K562 (cell line): ENCODE results near the gene PALS1. TPM values are rescaled to one million over a fixed set of nuclear protein-coding genes. Genes with fewer than 3 reads are reported as not detected.

Source experiments
- ATAC-seq: fragments of 200-7000 bp; cut with Tn5 transposase; 3 replicates; pipeline ENCODE4 v1.9.1; 2020; ENCODE audit warnings: moderate library complexity
- BruUV-seq: library from RNA; stranded (reverse); fragments of 400-500 nt; replicated peaks from 2 replicates; lab custom pipeline; 2021; lab: Mats Ljungman, UMichigan
- CTCF ChIA-PET: fragments of 300-600 bp; formaldehyde crosslinking; extraction: SDS; loops from one replicate; lab custom pipeline; 2021; ENCODE audit warnings: low intra/inter-chr PET ratio; lab: Yijun Ruan, JAX
- POLR2A ChIA-PET: fragments of 300-600, 350-650 bp; sonication (Branson Sonifier 250); formaldehyde crosslinking; extraction: SDS; loops from one replicate; lab custom pipeline; 2021; ENCODE audit warnings: antibody characterized with exemption, inconsistent platforms; lab: Yijun Ruan, JAX
- DNase-seq, 4 experiments: peaks; one replicate each; pipeline versions ENCODE4 v3.0.0 to v3.0.0-alpha.2; 2011 to 2018; ENCODE audit warnings: low spot score in 3 of 4, mixed read lengths in 3 of 4; ENCODE audit errors: extremely low read depth in 1 of 4
- FAIRE-seq: peaks from 2 replicates; lab custom pipeline; 2011; peaks lifted over from hg19 to GRCh38; lab: Jason Lieb, UNC
- H2AFZ ChIP-seq: 2 replicates; pipeline ENCODE4 v1.6.0; 2011; ENCODE audit warnings: low read depth, low read length, control low read depth, inconsistent platforms
- H3K27ac ChIP-seq: fragments of 200-600 bp; 3 replicates; pipeline ENCODE4 v1.8.0; 2011; ENCODE audit warnings: low read depth, mild to moderate bottlenecking, control low read depth, inconsistent platforms, low read length, moderate library complexity, mixed read lengths; ENCODE audit errors: extremely low read depth
- H3K27me3 ChIP-seq, 2 experiments: fragments of 300-600 bp in 1 of 2; 2 replicates in 1 of 2; 3 replicates in 1 of 2; pipeline versions ENCODE4 v1.6.0 to v1.8.0; 2011; ENCODE audit warnings: inconsistent platforms in 2 of 2, low read length in 2 of 2, mild to moderate bottlenecking in 1 of 2, mixed read lengths in 1 of 2, moderate library complexity in 1 of 2; ENCODE audit not compliant: control insufficient read depth in 2 of 2, insufficient read depth in 2 of 2
- H3K36me3 ChIP-seq: fragments of 300-600 bp; 3 replicates; pipeline ENCODE4 v1.8.0; 2011; ENCODE audit warnings: mild to moderate bottlenecking, low read length, inconsistent platforms; ENCODE audit not compliant: control insufficient read depth, insufficient read depth
- H3K4me1 ChIP-seq, 2 experiments: fragments of 200-600 bp in 1 of 2; replicated peaks in 1 of 2; 2 replicates in 1 of 2; 3 replicates in 1 of 2; pipeline versions ENCODE4 v1.5.1 to v1.8.0; 2011; ENCODE audit warnings: inconsistent platforms in 2 of 2, low read length in 2 of 2, mild to moderate bottlenecking in 1 of 2, mixed read lengths in 1 of 2, moderate library complexity in 1 of 2; ENCODE audit not compliant: control insufficient read depth in 2 of 2, insufficient read depth in 2 of 2
- H3K4me2 ChIP-seq: 2 replicates; pipeline ENCODE4 v1.6.1; 2011; ENCODE audit warnings: low read length, control low read depth, inconsistent platforms, mixed read lengths; ENCODE audit not compliant: insufficient read depth
- H3K4me3 ChIP-seq: fragments of 200-600 bp; sonication (generic), shearing (Covaris generic); 2 replicates; pipeline ENCODE4 v1.5.1; 2016; ENCODE audit warnings: control low read depth, inconsistent platforms
- H3K79me2 ChIP-seq: fragments of 200-600 bp; 3 replicates; pipeline ENCODE4 v1.8.0; 2011; ENCODE audit warnings: low read length, inconsistent platforms; ENCODE audit not compliant: control insufficient read depth, insufficient read depth
- H3K9ac ChIP-seq, 2 experiments: 2 replicates each; pipeline versions ENCODE4 v1.6.0 to v1.6.1; 2011; ENCODE audit warnings: low read depth in 2 of 2, low read length in 2 of 2, control low read depth in 1 of 2, inconsistent platforms in 1 of 2, mild to moderate bottlenecking in 1 of 2, mixed read lengths in 1 of 2; ENCODE audit not compliant: insufficient read depth in 1 of 2
- H3K9me1 ChIP-seq: one replicate; pipeline ENCODE4 v1.6.0; 2011; ENCODE audit warnings: inconsistent platforms, mild to moderate bottlenecking, low read length, moderate library complexity; ENCODE audit not compliant: control insufficient read depth, insufficient read depth
- H3K9me3 ChIP-seq: replicated peaks from 2 replicates; pipeline ENCODE4 v1.5.1; 2011; ENCODE audit warnings: low read depth, low read length, inconsistent platforms; ENCODE audit not compliant: control insufficient read depth, insufficient read depth
- H4K20me1 ChIP-seq: replicated peaks from 2 replicates; pipeline ENCODE4 v1.6.1; 2011; ENCODE audit warnings: low read length, inconsistent platforms, mixed read lengths; ENCODE audit not compliant: control insufficient read depth, insufficient read depth
- AFF1 ChIP-seq, 2 experiments: fragments of 450-650 bp; IDR thresholded peaks; 2 replicates each; pipeline ENCODE4 v1.6.1; 2018; ENCODE audit warnings: mild to moderate bottlenecking in 2 of 2, low read depth in 1 of 2; ENCODE audit not compliant: partially characterized antibody in 2 of 2
- ASH1L ChIP-seq: fragments of 450-650 bp; IDR thresholded peaks from 2 replicates; pipeline ENCODE4 v1.6.1; 2018; ENCODE audit warnings: borderline replicate concordance, mild to moderate bottlenecking, low read depth; ENCODE audit not compliant: partially characterized antibody
- CBX1 ChIP-seq: sonication (generic); IDR thresholded peaks from 2 replicates; pipeline ENCODE4 v1.6.1; 2016; ENCODE audit warnings: antibody characterized with exemption, low read depth, mild to moderate bottlenecking
- CREB5 ChIP-seq: fragments of 250-450 bp; sonication (Bioruptor Pico); IDR thresholded peaks from 2 replicates; pipeline ENCODE4 v1.5.0; 2020; ENCODE audit warnings: mild to moderate bottlenecking
- FOXO4 ChIP-seq: fragments of 450-650 bp; formaldehyde crosslinking; IDR thresholded peaks from 2 replicates; pipeline ENCODE4 v1.4.0; 2020; ENCODE audit warnings: mild to moderate bottlenecking, moderate library complexity
- HMG20A ChIP-seq: fragments of 450-650 bp; formaldehyde crosslinking; conservative IDR thresholded peaks from 2 replicates; pipeline ENCODE4 v1.4.0; 2020; ENCODE audit warnings: mild to moderate bottlenecking, mixed read lengths
- HSF4 ChIP-seq: fragments of 250-450 bp; sonication (Bioruptor Pico); IDR thresholded peaks from 2 replicates; pipeline ENCODE4 v2.1.2; 2022; ENCODE audit warnings: mild to moderate bottlenecking, moderate library complexity, borderline replicate concordance
- NFIC ChIP-seq: fragments of 450-650 bp; IDR thresholded peaks from 2 replicates; pipeline ENCODE4 v1.6.1; 2017; ENCODE audit warnings: mild to moderate bottlenecking, inconsistent platforms
- NR2F6 ChIP-seq: fragments of 450-650 bp; formaldehyde crosslinking; IDR thresholded peaks from 2 replicates; pipeline ENCODE4 v1.4.0; 2020; ENCODE audit warnings: mild to moderate bottlenecking
- PCBP2 ChIP-seq: fragments of 200-400 bp; formaldehyde crosslinking; IDR thresholded peaks from 2 replicates; pipeline ENCODE4 v1.6.1; 2018; ENCODE audit warnings: low read length, low read depth, mild to moderate bottlenecking, moderate library complexity; ENCODE audit not compliant: poor library complexity, severe bottlenecking
- ZBTB26 ChIP-seq: fragments of 450-650 bp; formaldehyde crosslinking; IDR thresholded peaks from 2 replicates; pipeline ENCODE4 v1.4.0; 2022; ENCODE audit warnings: missing genetic modification characterization
- WGBS: fragments of 100-300 bp; shearing (Covaris generic); methylation state at CpG from one replicate; pipeline ENCODE4 v1.1.6; 2016; ENCODE audit warnings: low coverage, mixed read lengths; ENCODE audit not compliant: insufficient coverage; ENCODE audit errors: missing lambda C conversion rate; 5-methylcytosine and 5-hydroxymethylcytosine counted together
- in situ Hi-C: fragments of 300-500 bp; cut with MboI; formaldehyde crosslinking; loops from 4 replicates; pipeline ENCODE4 v1.15.0; 2018; ENCODE audit warnings: inconsistent platforms, mixed read lengths
- intact Hi-C: fragments of 100-400 bp; cut with micrococcal nuclease; formaldehyde crosslinking; loops from 2 replicates; pipeline ENCODE4 v1.14.2; 2022
- polyA plus RNA-seq, 8 experiments: library from polyadenylated mRNA; depleted of rRNA in 4 of 8; stranded (reverse) in 5 of 8; unstranded in 3 of 8; fragments of >200 nt; fragmentation: Nextera tagmentation in 2 of 8; fragmentation: Illumina TruSeq in 1 of 8; extraction: Ambion mirVana in 2 of 8; extraction: Trizol in 1 of 8; gene quantifications; 2 replicates each; pipeline versions ENCODE4 v1.2.1 to v1.2.3, GENCODE V29; 2011 to 2014; ENCODE audit warnings: inconsistent platforms in 1 of 8, missing spikeins in 1 of 8
- total RNA-seq, 7 experiments: library from RNA; depleted of rRNA in 6 of 7; stranded (reverse); fragments of >200 nt in 6 of 7; fragmentation: Illumina TruSeq in 2 of 7; extraction: Trizol in 2 of 7; gene quantifications; 2 replicates each; pipeline versions ENCODE4 v1.2.1 to v1.2.3, GENCODE V29; 2011 to 2021; ENCODE audit warnings: low replicate concordance in 1 of 7

Gene PALS1
- total and polyA plus RNA-seq, 9 of the 15 experiments (the other 6 are each of a cell fraction or from before 2014, with no cell fraction given), result 4.1 to 9.9 (median 7.2) TPM

GRCh38 chr14:67267576-67268328, 26.5 kb downstream of the PALS1 start:
- H3K27ac ChIP-seq, result peak overlapping the region; percentile 21; the same call in 1 of the 3 replicates
- peak overlapping the region; percentile 62 for H3K4me2 ChIP-seq
- intact Hi-C loops, result no loop called here
- ATAC-seq (no peak), DNase-seq (no peak), FAIRE-seq (no peak)
- in situ Hi-C loops, result no loop called here
- no peaks in the 10 kb centered on the region for H3K36me3 ChIP-seq
- no peaks in the 10 kb centered on the region for H4K20me1 ChIP-seq
- H3K9me3 ChIP-seq, result no peaks in the 10 kb centered on the region
- H3K9ac ChIP-seq, result peak overlapping the region in 1 of 2 experiments; percentile 46; a peak in 2 of 4 replicates
- ChIA-PET POLR2A (no interaction called here), CTCF (no interaction called here)
- 0 out of 2 replicates have a peak overlapping the region, but pooled peaks have one; percentile 37 for H2AFZ ChIP-seq
- peaks cover 0 to 9% of the 10 kb centered on the region in 2 experiments; a peak in 2 of 5 replicates for H3K4me1 ChIP-seq
- 33% methylated on average over 4 of the region's 4 CpGs for WGBS
- no TSS peak for BruUV-seq
- H3K79me2 ChIP-seq, result peaks cover 9% of the 10 kb centered on the region; the same call in 2 of the 3 replicates
- H3K4me3 ChIP-seq, result peak overlapping the region; percentile 10; the same call in 1 of the 2 replicates
- no peaks in the 10 kb centered on the region for H3K9me1 ChIP-seq
- no peaks in the 10 kb centered on the region for H3K27me3 ChIP-seq
- TF ChIP-seq ZBTB26 (CRISPR knock-in tag) (no peak), AFF1 (IDR thresholded peaks at IDR 0.05; ENCODE audit: low read depth in 1 of 2, partially characterized antibody in 2 of 2) (no peak), HMG20A (CRISPR knock-in tag) (no peak), NFIC (no peak), CREB5 (CRISPR knock-in tag) (no peak), CBX1 (no peak), ASH1L (no peak), PCBP2 (no peak), NR2F6 (CRISPR knock-in tag) (no peak), HSF4 (CRISPR knock-in tag) (no peak), FOXO4 (CRISPR knock-in tag) (no peak)
